ENCODE measurements around the gene CEACAM21. TPM values are rescaled to one million over a fixed set of nuclear protein-coding genes. Genes with fewer than 3 reads are reported as not detected.

Gene CEACAM21
- polyA plus RNA-seq (ENCODE audit: insufficient read length), result 0.82 TPM

GRCh38 chr19:41575998-41576397, at the start of gene CEACAM21:
TSS of gene CEACAM21 (plus strand) at chr19:41576166. CDS start at chr19:41576275, 109 bp downstream.
- DNase-seq (ENCODE audit: low read depth), result no peak

DNA sequence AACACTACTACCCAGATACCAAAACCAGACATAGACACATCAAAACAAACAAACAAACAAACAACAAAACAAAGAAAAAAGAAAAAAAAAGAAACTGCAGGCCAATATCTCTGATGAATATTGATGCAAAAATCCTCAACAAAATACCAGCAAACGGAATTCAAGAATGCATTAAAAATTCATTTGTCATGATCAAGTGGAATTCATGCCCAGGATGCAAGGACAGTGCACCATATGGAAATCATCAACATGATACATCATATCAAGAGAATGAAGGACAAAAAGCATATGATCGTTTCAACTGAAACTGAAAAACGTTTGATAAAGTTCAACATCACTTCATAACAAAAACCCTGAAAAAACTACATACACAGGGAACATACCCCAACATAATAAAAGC, 48.9 kb upstream of the CEACAM21 start:
- DNase-seq (ENCODE audit: low read depth), result no peak

GRCh38 chr19:41528106-41528505, 47.9 kb upstream of the CEACAM21 start:
- DNase-seq (ENCODE audit: low read depth), result no peak

DNA sequence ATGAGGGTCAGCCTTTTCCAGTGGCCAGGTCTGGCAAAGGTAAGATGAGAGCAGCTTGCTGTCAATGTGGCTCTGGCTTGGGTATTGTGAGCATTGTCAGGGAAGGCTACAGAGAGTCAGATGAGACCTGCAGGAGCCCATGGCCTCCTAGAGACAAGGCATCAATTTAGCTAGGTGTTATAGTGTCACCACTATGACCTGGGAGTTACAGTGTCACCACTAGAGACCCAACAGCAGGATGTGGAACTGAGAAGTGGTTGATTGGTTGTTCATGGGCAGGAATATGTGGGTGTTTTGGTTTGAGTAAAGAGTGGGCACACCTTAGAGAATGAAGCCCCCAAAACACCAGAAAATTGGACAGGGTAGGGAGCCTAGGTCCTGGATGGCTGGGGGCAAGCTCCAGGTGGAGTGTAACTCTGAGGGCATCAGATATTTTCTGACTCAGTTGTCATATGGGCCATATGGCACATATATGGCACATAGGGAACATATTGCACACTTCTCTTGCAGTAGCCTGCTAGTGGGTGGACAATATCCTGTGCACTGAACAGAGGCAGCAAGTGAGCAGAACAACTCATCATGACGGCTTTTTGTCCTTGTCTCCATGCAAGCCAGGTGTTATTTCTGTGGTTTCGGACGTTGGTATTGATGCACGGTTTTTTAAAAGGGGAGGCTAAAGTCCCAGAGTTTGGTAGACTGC, 46.3 kb upstream of the CEACAM21 start:
- no peak for DNase-seq (ENCODE audit: low read depth)

- DNase-seq (ENCODE audit: low read depth), result no peak
Observed at GRCh38 chr19:41530184-41530534, 45.8 kb upstream of the CEACAM21 start.

GRCh38 chr19:41530761-41531301, 45.1 kb upstream of the CEACAM21 start:
- DNase-seq (ENCODE audit: low read depth), result no peak

DNA sequence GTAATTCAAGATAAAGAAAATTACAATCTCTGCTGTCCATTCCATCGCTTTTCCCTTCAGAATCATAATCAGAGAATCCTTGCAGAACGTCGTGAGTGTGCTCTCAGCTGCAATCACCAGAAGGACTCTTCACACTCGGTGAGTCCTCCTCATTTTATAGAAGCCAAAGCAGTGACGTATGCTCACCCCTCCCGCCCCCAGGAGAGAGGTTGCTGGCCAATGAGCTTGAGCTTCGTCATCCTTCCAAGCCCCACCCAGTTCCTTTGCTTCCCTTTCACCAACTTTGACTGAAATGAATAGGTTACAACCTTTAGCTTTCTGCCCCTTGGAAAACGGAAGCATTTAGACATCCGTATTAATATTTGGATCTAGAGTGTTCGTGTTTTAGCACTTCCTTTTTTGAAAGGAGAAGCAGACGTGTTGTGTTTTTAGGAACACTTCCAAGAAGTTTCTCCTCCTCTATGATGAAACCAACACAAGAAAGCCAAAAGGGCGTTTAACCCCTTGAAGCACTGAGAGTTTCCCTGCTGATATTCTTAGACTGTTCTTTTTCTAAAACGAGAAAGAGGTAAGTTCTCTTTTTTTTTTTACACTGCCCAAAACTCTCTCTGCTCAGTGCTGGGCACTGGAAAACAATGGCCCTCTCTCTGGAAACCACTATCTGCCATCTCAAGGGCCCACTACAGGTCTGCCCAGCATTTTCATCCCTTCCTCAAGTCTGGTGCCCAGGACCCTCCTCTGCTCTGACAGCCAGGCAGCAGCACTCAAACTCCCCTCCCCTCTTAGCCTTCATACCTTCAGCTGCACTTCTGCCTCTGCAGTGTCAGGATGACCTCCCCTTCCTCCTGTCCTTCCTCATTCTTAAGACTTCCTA, 44.3 kb upstream of the CEACAM21 start:
- no peak for DNase-seq (ENCODE audit: low read depth)

- no peak for DNase-seq (ENCODE audit: low read depth)
Observed at GRCh38 chr19:41532526-41532925, 43.4 kb upstream of the CEACAM21 start.

- DNase-seq (ENCODE audit: low read depth), result no peak
Observed at GRCh38 chr19:41533671-41534215, 42.2 kb upstream of the CEACAM21 start.

GRCh38 chr19:41535029-41535622, 40.8 kb upstream of the CEACAM21 start:
- no peak for DNase-seq (ENCODE audit: low read depth)

DNA sequence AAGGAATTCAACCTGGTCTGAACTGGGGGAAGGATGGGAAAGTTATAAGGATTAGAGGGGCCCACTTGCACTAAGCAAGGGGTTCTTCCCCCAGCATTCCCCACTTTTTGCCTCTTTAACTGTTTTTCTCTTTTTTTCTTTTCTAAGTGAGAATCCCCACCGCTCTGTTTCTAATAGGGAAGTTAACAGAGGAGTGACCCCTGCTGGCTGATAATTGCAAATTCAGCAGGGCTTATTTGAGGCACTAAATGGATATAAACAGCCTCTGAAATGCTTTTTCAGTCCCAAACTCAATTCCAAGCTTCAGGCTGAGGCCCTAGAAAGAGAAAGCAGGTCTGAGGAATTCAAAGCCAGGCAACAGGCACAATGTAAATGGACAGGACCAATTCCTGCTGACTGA, 38.2 kb upstream of the CEACAM21 start:
- DNase-seq (ENCODE audit: low read depth), result no peak

- no peak for DNase-seq (ENCODE audit: low read depth)
Observed at GRCh38 chr19:41540041-41540695, 35.8 kb upstream of the CEACAM21 start.

DNA sequence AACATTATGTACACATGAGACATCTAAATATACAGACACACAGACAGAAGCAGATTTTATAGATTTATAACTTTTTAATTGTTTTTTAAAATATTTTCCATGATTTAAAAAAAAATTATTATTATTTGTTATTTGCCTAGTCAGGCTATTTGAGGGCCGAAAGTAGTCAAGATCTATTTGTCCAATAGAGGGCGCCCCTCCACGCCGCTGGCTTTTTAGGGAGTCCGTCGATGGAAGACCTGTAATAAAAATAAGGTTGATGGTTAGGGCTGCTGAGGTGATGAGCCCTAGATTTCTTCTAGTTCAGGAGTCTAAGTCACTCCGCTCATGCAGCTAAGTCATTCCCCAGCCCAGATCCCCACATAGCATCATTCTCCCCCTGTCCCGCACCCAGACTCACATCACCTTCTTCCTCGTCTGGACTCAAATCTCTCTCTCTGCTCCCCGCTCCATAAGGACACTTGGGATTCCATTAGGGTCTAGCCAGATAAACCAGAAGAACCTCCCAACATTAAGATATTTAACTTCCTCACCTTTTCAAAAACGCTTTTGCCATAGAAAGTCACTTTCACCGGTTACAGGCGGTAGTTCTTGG, 33.9 kb upstream of the CEACAM21 start:
- DNase-seq (ENCODE audit: low read depth), result no peak

DNA sequence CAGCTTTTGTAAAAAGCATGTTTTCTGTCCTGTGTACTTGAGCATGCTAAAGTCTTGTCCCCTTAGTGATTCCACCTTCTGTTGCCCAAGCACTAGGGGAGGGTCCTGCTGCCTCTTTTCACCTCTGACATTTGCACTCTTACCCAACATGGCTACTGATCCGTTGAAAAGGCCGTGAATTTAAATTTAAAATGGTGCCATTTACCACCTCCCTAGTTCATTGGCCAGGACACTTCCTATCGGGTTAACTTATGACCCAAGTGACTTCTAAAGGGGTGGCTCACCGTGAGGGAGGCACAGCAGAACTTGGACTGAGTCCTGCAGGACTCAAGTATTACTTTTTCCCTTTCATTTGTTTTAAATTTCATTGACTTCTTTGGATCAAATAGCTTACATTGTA, 33.3 kb upstream of the CEACAM21 start:
- no peak for DNase-seq (ENCODE audit: low read depth)

GRCh38 chr19:41543582-41543981, 32.4 kb upstream of the CEACAM21 start:
- no peak for DNase-seq (ENCODE audit: low read depth)

DNA sequence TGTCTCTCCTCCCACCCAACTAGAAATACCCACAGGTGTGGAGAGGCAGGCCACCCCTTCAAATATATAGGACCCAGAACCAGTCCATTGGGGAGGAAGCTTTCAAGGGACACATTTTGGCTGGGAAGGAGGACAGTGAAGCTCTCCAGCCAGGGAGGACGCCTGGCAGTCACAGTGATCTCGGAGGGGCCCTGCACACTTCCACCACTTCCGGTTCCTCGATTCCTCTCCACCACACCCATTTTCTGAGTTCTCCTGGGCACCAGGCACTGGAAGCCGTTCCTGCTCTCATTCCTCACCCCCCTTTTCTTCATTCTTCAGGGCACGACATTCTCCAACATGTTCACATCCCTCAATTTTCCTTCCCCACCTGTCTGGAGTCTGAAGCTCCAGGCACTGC, 30.4 kb upstream of the CEACAM21 start:
- no peak for DNase-seq (ENCODE audit: low read depth)

DNA sequence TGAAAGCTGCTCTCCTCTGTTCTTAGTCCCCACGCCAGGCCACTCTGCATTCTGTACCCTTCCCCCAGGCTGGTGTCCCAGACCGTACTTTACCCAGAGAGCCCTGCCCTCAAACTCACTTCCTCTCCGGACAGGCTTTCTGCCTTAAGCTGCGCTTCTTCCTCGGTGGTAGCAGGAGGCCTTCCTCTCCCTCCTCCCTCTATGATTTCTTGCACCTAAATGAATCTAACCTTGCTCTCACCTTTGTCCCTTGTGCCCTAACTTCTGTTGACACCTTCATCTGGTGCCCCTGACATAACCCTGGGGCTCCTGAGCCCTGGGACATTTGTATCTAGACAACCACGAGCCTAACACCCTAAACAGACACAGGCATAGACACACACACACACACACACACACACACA, 29.6 kb upstream of the CEACAM21 start:
- no peak for DNase-seq (ENCODE audit: low read depth)

- no peak for DNase-seq (ENCODE audit: low read depth)
Observed at GRCh38 chr19:41546961-41547360, 29.0 kb upstream of the CEACAM21 start.

GRCh38 chr19:41547569-41547968, 28.4 kb upstream of the CEACAM21 start:
- no peak for DNase-seq (ENCODE audit: low read depth)

GRCh38 chr19:41548047-41548446, 27.9 kb upstream of the CEACAM21 start:
- DNase-seq (ENCODE audit: low read depth), result no peak
